ENCODE results near the gene DNAAF2.

The DNAAF2 gene

DNA sequence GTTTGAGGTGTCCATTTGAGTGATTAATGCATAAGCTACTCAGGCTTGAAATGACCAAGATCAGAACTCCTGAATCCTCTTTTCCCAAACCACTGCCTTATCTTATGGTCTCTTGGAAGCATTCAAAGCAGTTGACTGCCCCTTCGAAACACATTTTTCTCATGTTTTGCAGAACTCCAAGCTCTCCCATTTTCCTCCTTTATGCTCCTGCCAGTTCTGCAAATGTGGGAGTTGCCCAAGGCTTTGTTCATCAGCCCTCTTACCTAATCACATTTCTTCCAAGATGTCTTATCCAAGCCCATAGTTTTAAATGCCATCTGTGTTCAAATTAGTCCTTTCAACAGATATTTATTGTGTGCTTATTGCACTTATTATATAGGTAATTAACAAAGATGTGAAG is 1.8 kb upstream of the DNAAF2 start:
- Histone ChIP-seq H3F3A (ENCODE audit: insufficient read depth) (peaks cover 12% of the 10 kb centered on the region), H3K79me2 (ENCODE audit: insufficient read depth, low read length) (peaks cover 89% of the 10 kb centered on the region), H2AFZ (ENCODE audit: low read depth, low read length, severe bottlenecking) (no peak overlapping the region), H3K36me3 (ENCODE audit: low read length) (peaks cover 2% of the 10 kb centered on the region), H3K9ac (ENCODE audit: low read length) (no peak overlapping the region), H3K9me2 (replicated peaks; ENCODE audit: insufficient read depth, low read length) (no peaks in the 10 kb centered on the region), H3K27me3 (ENCODE audit: low read length) (no peaks in the 10 kb centered on the region), H3K9me3 (ENCODE audit: insufficient read depth, low read length) (no peaks in the 10 kb centered on the region), H4K20me1 (ENCODE audit: low read depth, low read length) (peaks cover 9% of the 10 kb centered on the region), H3K4me2 (ENCODE audit: low read depth, low read length, poor library complexity, severe bottlenecking) (no peak overlapping the region), H3K27ac (ENCODE audit: low read depth, low read length) (no peak overlapping the region), H3K4me3 (ENCODE audit: insufficient read depth, low read length, poor library complexity, severe bottlenecking) (no peak overlapping the region)
- TF ChIP-seq, protein P1, sequence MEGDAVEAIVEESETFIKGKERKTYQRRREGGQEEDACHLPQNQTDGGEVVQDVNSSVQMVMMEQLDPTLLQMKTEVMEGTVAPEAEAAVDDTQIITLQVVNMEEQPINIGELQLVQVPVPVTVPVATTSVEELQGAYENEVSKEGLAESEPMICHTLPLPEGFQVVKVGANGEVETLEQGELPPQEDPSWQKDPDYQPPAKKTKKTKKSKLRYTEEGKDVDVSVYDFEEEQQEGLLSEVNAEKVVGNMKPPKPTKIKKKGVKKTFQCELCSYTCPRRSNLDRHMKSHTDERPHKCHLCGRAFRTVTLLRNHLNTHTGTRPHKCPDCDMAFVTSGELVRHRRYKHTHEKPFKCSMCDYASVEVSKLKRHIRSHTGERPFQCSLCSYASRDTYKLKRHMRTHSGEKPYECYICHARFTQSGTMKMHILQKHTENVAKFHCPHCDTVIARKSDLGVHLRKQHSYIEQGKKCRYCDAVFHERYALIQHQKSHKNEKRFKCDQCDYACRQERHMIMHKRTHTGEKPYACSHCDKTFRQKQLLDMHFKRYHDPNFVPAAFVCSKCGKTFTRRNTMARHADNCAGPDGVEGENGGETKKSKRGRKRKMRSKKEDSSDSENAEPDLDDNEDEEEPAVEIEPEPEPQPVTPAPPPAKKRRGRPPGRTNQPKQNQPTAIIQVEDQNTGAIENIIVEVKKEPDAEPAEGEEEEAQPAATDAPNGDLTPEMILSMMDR (IDR thresholded peaks at IDR 0.05; ENCODE audit: insufficient read depth, low read length, poor library complexity, severe bottlenecking) = no peak
- TF ChIP-seq EZH2phosphoT487 (conservative IDR thresholded peaks at IDR 0.05; ENCODE audit: low read length) = no peak

DNA sequence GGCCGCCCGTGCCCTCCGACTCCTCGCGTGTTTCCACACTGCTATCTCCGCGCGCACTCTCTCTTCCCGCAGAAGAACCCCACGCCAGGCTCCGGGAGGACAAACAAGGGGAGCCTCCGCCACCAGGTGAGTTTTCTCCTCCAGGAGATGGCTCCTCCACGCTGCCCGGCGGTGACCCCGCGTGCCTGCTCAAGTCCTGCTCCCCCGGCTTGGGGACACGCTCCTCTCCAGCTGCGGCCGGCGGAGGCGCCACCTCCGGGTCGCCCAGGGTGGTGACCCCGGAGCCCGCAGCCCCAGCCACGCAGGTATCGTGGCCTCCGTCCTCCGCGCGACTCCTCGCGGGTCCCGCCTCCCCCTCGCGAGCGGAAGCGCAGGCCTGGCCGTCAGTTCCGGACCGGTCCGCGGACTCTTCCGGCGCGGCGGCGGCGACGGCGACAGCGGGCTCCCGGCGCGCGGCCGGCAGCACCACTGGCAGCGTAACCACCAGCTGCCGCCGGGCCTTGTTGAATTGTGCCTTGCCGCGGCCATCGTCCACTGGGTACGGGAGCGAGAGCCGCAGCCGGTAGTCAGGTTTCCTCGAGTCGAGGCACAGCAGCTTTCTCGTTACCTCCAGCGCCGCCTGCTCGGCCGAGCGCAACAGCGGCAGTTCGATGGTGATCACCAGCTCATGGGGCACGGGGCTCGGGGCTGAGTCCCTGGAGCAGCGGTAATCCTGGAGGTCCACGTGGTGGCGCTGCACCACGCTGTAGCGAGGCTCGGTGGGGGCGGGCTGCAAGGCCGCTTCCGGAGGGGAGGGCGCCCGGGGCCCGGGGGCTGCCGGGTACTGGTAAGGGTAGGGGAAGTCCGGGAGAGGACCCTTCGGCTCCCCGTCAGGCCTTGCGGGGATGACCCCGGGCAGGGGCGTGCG is 1.2 kb downstream of the DNAAF2 start:
- H3F3A ChIP-seq (ENCODE audit: insufficient read depth) = peaks cover 23% of the 10 kb centered on the region

DNA sequence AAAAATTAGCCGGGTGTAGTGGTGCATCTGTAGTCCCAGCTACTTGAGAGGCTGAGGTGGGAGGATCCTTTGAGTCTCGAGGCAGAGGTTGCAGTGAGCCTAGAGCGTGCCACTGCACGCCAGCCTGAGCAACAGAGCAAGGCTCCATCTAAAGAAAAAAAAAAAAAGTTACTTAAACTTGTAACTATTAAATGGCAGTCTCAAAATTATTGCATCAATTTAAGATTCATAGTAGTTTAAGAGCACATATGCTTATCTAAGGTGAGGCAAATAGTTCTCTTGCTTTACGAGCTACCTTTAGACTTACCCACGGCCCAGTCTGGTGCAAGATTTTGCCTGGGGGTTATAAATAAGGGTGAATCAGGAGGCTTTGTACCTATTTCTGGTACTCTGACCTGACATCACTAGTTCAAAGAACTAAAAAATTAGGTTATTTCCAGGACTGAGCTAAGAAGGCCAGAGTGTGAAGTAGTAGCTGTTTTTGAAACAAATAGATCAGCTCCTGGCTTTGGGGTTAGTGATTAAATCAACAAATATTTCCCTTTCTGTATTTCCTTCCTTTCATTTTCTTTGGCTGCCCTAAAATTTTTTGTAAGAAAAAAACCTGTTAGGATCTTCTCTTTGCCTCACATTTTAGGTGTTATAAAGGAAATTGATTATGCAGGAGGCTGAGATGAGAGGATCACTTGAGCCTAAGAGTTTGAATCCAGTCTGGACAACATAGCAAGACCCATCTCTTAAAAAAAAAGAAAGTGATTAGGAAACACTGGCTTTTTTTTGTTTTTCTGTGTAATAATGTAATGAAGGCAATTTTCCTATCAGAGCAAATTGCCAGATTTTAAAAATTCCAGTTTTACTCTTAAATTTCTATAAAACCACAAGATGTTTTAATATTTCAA is 10.9 kb downstream of the DNAAF2 start:
- H3F3A ChIP-seq (ENCODE audit: insufficient read depth) = peaks cover 48% of the 10 kb centered on the region
- H4K20me1 ChIP-seq (ENCODE audit: low read depth, low read length) = peaks cover 35% of the 10 kb centered on the region
- no peak for TF ChIP-seq EZH2phosphoT487 (conservative IDR thresholded peaks at IDR 0.05; ENCODE audit: low read length)
- TF ChIP-seq, protein P1 (IDR thresholded peaks at IDR 0.05; ENCODE audit: insufficient read depth, low read length, poor library complexity, severe bottlenecking) = no peak
- no peaks in the 10 kb centered on the region for H3K9me2 ChIP-seq (replicated peaks; ENCODE audit: insufficient read depth, low read length)
- peaks cover 14% of the 10 kb centered on the region for H3K36me3 ChIP-seq (ENCODE audit: low read length)
- H3K9ac ChIP-seq (ENCODE audit: low read length) = peak overlapping the region; percentile 90
- peaks cover 86% of the 10 kb centered on the region for H3K79me2 ChIP-seq (ENCODE audit: insufficient read depth, low read length)
- H3K9me3 ChIP-seq (ENCODE audit: insufficient read depth, low read length) = no peaks in the 10 kb centered on the region
- no peak overlapping the region for H2AFZ ChIP-seq (ENCODE audit: low read depth, low read length, severe bottlenecking)
- peak overlapping the region; percentile 28 for H3K27ac ChIP-seq (ENCODE audit: low read depth, low read length)
- H3K4me3 ChIP-seq (ENCODE audit: insufficient read depth, low read length, poor library complexity, severe bottlenecking) = peak overlapping the region; percentile 78
- no peaks in the 10 kb centered on the region for H3K27me3 ChIP-seq (ENCODE audit: low read length)
- peak overlapping the region; percentile 83 for H3K4me2 ChIP-seq (ENCODE audit: low read depth, low read length, poor library complexity, severe bottlenecking)

More for the DNA sequence above, 1.2 kb downstream of the DNAAF2 start:
- H3K9ac ChIP-seq (ENCODE audit: low read length) = peak overlapping the region; percentile 93
- H2AFZ ChIP-seq (ENCODE audit: low read depth, low read length, severe bottlenecking) = peak overlapping the region; percentile 80
- peak overlapping the region; percentile 90 for H3K27ac ChIP-seq (ENCODE audit: low read depth, low read length)
- H4K20me1 ChIP-seq (ENCODE audit: low read depth, low read length) = peaks cover 11% of the 10 kb centered on the region
- H3K27me3 ChIP-seq (ENCODE audit: low read length) = no peaks in the 10 kb centered on the region
- H3K79me2 ChIP-seq (ENCODE audit: insufficient read depth, low read length) = peaks cover 88% of the 10 kb centered on the region
- peak overlapping the region; percentile 79 for H3K4me3 ChIP-seq (ENCODE audit: insufficient read depth, low read length, poor library complexity, severe bottlenecking)
- H3K9me3 ChIP-seq (ENCODE audit: insufficient read depth, low read length) = no peaks in the 10 kb centered on the region
- no peaks in the 10 kb centered on the region for H3K9me2 ChIP-seq (replicated peaks; ENCODE audit: insufficient read depth, low read length)
- no peak for TF ChIP-seq EZH2phosphoT487 (conservative IDR thresholded peaks at IDR 0.05; ENCODE audit: low read length)
- TF ChIP-seq, protein P1 (IDR thresholded peaks at IDR 0.05; ENCODE audit: insufficient read depth, low read length, poor library complexity, severe bottlenecking) = peak; percentile 83
- H3K4me2 ChIP-seq (ENCODE audit: low read depth, low read length, poor library complexity, severe bottlenecking) = peak overlapping the region; percentile 99
- H3K36me3 ChIP-seq (ENCODE audit: low read length) = peaks cover 10% of the 10 kb centered on the region
